Airway epithelial cell (primary cell): ENCODE data around the gene CFAP90. TPM values are rescaled to one million over a fixed set of nuclear protein-coding genes. Genes with fewer than 3 reads are reported as not detected.

Experiments used
- total RNA-seq: library from RNA; depleted of rRNA; stranded (reverse); fragments of >200 nt; gene quantifications from 2 replicates; pipeline ENCODE4 v1.2.3, GENCODE V29; 2015

The CFAP90 gene
- total RNA-seq = not detected in 2 replicates

GRCh38 chr5:7850395-7851239, at the start of gene CFAP90:
Gene CFAP90 (minus strand): TSS chr5:7851133. CDS start chr5:7851021, 112 bp downstream.

GRCh38 chr5:7868773-7869473, 18.0 kb upstream of the CFAP90 start, which contains the start of the genes FASTKD3 and MTRR:
Gene FASTKD3 (minus strand): TSS chr5:7869031. CDS start chr5:7868083, 948 bp downstream.
Gene MTRR (plus strand): TSS chr5:7869148. CDS start chr5:7870795, 1,647 bp downstream.

Other genes with a start within 250 kb of the CFAP90 start
- 10.4 and 14.8 TPM in 2 replicates for gene FASTKD3, start 17.9 kb upstream of the CFAP90 start, total RNA-seq
- 20.2 and 21.8 TPM in 2 replicates for gene MTRR, start 18.0 kb upstream of the CFAP90 start, total RNA-seq